ENCODE data around the gene CNTNAP2. TPM values are rescaled to one million over a fixed set of nuclear protein-coding genes. Genes with fewer than 3 reads are reported as not detected.

CNTNAP2 gene
- total and polyA plus RNA-seq, 9 of the 15 experiments (the other 6 are each of a cell fraction or from before 2014, with no cell fraction given) = 0.04 to 0.62 (median 0.09) TPM; not detected in 4

DNA sequence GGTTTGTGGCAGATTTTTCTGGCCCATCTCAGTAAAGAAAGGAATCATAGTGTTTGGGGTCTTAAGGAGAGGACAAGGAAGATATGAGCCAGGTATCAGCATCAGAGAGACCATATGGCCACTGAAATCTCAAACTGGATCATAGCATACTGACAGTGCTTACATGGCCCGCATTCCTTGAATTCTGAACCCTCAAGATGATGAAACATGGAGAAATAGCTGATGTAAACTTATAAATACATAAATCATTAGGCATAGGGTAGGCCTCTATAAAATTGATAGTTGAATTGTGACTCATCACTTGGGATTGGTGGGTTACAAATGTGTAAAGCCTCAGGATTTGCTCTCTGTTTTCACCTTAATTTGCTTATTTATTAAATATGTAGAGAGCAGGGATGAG, 688.5 kb downstream of the CNTNAP2 start:
- Histone ChIP-seq H3K4me1 (replicated peaks in 1 of 2; ENCODE audit: control insufficient read depth in 2 of 2, insufficient read depth in 2 of 2, low read length in 2 of 2) (no peaks in the 10 kb centered on the region), H3K9me1 (ENCODE audit: control insufficient read depth, insufficient read depth, low read length) (no peaks in the 10 kb centered on the region), H4K20me1 (replicated peaks; ENCODE audit: control insufficient read depth, insufficient read depth, low read length) (no peaks in the 10 kb centered on the region), H3K9me3 (replicated peaks; ENCODE audit: control insufficient read depth, insufficient read depth, low read depth, low read length) (no peaks in the 10 kb centered on the region), H2AFZ (ENCODE audit: low read depth, low read length) (no peak overlapping the region), H3K9ac (ENCODE audit: insufficient read depth in 1 of 2, low read depth in 2 of 2, low read length in 2 of 2) (no peak overlapping the region), H3K27me3 (ENCODE audit: control insufficient read depth in 2 of 2, insufficient read depth in 2 of 2, low read length in 2 of 2) (no peaks in the 10 kb centered on the region), H3K27ac (ENCODE audit: extremely low read depth, low read depth, low read length) (no peak overlapping the region), H3K79me2 (ENCODE audit: control insufficient read depth, insufficient read depth, low read length) (no peaks in the 10 kb centered on the region), H3K4me3 (no peak overlapping the region), H3K36me3 (ENCODE audit: control insufficient read depth, insufficient read depth, low read length) (no peaks in the 10 kb centered on the region), H3K4me2 (ENCODE audit: insufficient read depth, low read length) (no peak overlapping the region)
- CTCF ChIA-PET (ENCODE audit: low intra/inter-chr PET ratio) = no interaction called here
- intact Hi-C loops (cut with micrococcal nuclease) = no loop called here
- POLR2A ChIA-PET = no interaction called here
- in situ Hi-C loops (cut with MboI) = no loop called here
- 0% methylated on average over 1 of the region's 1 CpG for WGBS (ENCODE audit: insufficient coverage, low coverage, missing lambda C conversion rate)
- BruUV-seq (replicated peaks) = no TSS peak
- FAIRE-seq (no peak), DNase-seq (ENCODE audit: extremely low read depth in 1 of 4, low spot score in 3 of 4) (no peak), ATAC-seq (no peak)
- TF ChIP-seq, protein P1, sequence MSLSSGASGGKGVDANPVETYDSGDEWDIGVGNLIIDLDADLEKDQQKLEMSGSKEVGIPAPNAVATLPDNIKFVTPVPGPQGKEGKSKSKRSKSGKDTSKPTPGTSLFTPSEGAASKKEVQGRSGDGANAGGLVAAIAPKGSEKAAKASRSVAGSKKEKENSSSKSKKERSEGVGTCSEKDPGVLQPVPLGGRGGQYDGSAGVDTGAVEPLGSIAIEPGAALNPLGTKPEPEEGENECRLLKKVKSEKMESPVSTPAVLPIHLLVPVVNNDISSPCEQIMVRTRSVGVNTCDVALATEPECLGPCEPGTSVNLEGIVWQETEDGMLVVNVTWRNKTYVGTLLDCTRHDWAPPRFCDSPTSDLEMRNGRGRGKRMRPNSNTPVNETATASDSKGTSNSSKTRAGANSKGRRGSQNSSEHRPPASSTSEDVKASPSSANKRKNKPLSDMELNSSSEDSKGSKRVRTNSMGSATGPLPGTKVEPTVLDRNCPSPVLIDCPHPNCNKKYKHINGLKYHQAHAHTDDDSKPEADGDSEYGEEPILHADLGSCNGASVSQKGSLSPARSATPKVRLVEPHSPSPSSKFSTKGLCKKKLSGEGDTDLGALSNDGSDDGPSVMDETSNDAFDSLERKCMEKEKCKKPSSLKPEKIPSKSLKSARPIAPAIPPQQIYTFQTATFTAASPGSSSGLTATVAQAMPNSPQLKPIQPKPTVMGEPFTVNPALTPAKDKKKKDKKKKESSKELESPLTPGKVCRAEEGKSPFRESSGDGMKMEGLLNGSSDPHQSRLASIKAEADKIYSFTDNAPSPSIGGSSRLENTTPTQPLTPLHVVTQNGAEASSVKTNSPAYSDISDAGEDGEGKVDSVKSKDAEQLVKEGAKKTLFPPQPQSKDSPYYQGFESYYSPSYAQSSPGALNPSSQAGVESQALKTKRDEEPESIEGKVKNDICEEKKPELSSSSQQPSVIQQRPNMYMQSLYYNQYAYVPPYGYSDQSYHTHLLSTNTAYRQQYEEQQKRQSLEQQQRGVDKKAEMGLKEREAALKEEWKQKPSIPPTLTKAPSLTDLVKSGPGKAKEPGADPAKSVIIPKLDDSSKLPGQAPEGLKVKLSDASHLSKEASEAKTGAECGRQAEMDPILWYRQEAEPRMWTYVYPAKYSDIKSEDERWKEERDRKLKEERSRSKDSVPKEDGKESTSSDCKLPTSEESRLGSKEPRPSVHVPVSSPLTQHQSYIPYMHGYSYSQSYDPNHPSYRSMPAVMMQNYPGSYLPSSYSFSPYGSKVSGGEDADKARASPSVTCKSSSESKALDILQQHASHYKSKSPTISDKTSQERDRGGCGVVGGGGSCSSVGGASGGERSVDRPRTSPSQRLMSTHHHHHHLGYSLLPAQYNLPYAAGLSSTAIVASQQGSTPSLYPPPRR (CRISPR knock-in tag; IDR thresholded peaks at IDR 0.05; ENCODE audit: borderline replicate concordance) = no peak
- TF ChIP-seq BACH1 (tag; IDR thresholded peaks at IDR 0.05) (no peak), NR1H2 (CRISPR knock-in tag; IDR thresholded peaks at IDR 0.05) (no peak), RAD21 (CRISPR knock-in tag; conservative IDR thresholded peaks at IDR 0.05 in 1 of 2, IDR thresholded peaks at IDR 0.05 in 1 of 2) (no peak), ZNF75A (CRISPR knock-in tag; IDR thresholded peaks at IDR 0.05) (no peak), GATAD2A (IDR thresholded peaks at IDR 0.05) (no peak), PHB2 (IDR thresholded peaks at IDR 0.05; ENCODE audit: low read depth) (no peak), E2F3 (CRISPR knock-in tag; IDR thresholded peaks at IDR 0.05) (no peak), RBM25 (IDR thresholded peaks at IDR 0.05; ENCODE audit: low read depth, low read length, severe bottlenecking) (no peak), POLR2AphosphoS2 (IDR thresholded peaks at IDR 0.05; ENCODE audit: low read length) (no peak), ZBED1 (IDR thresholded peaks at IDR 0.05) (no peak), ESRRA (IDR thresholded peaks at IDR 0.05; ENCODE audit: borderline replicate concordance, low read depth) (no peak), RCOR1 (IDR thresholded peaks at IDR 0.05; ENCODE audit: borderline replicate concordance in 1 of 2, low read depth in 2 of 2, low read length in 2 of 2) (no peak), SMAD3 (CRISPR knock-in tag; conservative IDR thresholded peaks at IDR 0.05) (no peak), U2AF1 (optimal IDR thresholded peaks at IDR 0.05; ENCODE audit: low read depth, low read length) (no peak)
- TF ChIP-seq, protein P2, sequence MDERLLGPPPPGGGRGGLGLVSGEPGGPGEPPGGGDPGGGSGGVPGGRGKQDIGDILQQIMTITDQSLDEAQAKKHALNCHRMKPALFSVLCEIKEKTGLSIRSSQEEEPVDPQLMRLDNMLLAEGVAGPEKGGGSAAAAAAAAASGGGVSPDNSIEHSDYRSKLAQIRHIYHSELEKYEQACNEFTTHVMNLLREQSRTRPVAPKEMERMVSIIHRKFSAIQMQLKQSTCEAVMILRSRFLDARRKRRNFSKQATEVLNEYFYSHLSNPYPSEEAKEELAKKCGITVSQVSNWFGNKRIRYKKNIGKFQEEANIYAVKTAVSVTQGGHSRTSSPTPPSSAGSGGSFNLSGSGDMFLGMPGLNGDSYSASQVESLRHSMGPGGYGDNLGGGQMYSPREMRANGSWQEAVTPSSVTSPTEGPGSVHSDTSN (CRISPR knock-in tag; IDR thresholded peaks at IDR 0.05; ENCODE audit: low read depth) = no peak
- TF ChIP-seq, protein P2 (tag; conservative IDR thresholded peaks at IDR 0.05; ENCODE audit: low read depth) = no peak
- TF ChIP-seq, protein P3, sequence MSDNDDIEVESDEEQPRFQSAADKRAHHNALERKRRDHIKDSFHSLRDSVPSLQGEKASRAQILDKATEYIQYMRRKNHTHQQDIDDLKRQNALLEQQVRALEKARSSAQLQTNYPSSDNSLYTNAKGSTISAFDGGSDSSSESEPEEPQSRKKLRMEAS (CRISPR knock-in tag; IDR thresholded peaks at IDR 0.05) = no peak
